Left lung (tissue), 10 donors: ENCODE data around the gene MAST4. TPM values are rescaled to one million over a fixed set of nuclear protein-coding genes. Genes with fewer than 3 reads are reported as not detected.

Experiments
- ATAC-seq: fragments of 200-7000 bp; cut with Tn5 transposase; one replicate; pipeline ENCODE4 v1.9.1; 2020; ENCODE audit warnings: moderate library complexity
- DNase-seq, 4 donors: peaks; one replicate each; pipeline ENCODE4 v3.0.0-alpha.2; 2013 to 2020
- H3K27ac ChIP-seq, 2 donors: fragments of 200-600 bp; sonication (generic) in 1 of 2; one replicate each; pipeline versions ENCODE4 v1.5.0 to v1.8.0; 2020 to 2021
- H3K27me3 ChIP-seq, 2 donors: fragments of 200-600 bp; sonication (generic) in 1 of 2; one replicate each; pipeline versions ENCODE4 v1.5.0 to v1.8.0; 2020 to 2021
- H3K36me3 ChIP-seq, 2 donors: fragments of 200-600 bp; sonication (generic) in 1 of 2; one replicate each; pipeline versions ENCODE4 v1.5.0 to v1.8.0; 2020 to 2021
- H3K4me1 ChIP-seq, 2 donors: fragments of 200-600 bp; one replicate each; pipeline ENCODE4 v1.8.0; 2021
- H3K4me3 ChIP-seq, 2 donors: fragments of 200-600 bp; sonication (generic) in 1 of 2; one replicate each; pipeline versions ENCODE4 v1.5.0 to v1.8.0; 2020 to 2021; ENCODE audit warnings: mild to moderate bottlenecking in 1 of 2
- H3K9me3 ChIP-seq, 2 donors: fragments of 200-600 bp; sonication (generic) in 1 of 2; one replicate each; pipeline versions ENCODE4 v1.5.0 to v1.8.0; 2020 to 2021
- intact Hi-C, 2 donors: fragments of 100-400 bp; cut with DNase I; formaldehyde crosslinking; loops; one replicate each; pipeline versions ENCODE4 v1.11.2 to v1.14.2; 2022
- polyA plus RNA-seq, 6 donors: library from polyadenylated mRNA; unstranded; fragments of 120-200 nt; gene quantifications; one replicate each; pipeline ENCODE4 v1.2.1, GENCODE V29; 2013; ENCODE audit not compliant: insufficient read length in 6 of 6
- total RNA-seq, 2 donors: library from RNA; stranded (reverse); fragmentation: NEBNext Ultra II Directional; extraction: Animal tissue kit (Norgen Biotek cat#: 25700); gene quantifications; one replicate each; pipeline ENCODE4 v1.2.1, GENCODE V29; 2021
- TF ChIP-seq, protein P1 (sequence below), 2 donors: fragments of 200-600 bp; sonication (generic) in 1 of 2; IDR thresholded peaks; one replicate each; pipeline versions ENCODE4 v1.5.0 to v1.8.0; 2021; ENCODE audit warnings: antibody characterized with exemption in 2 of 2
- donor health status: DM: no; HTN: yes; CAD: no.
- donor health status: DM: no; HTN: no; CAD: no.

The MAST4 gene
- total and polyA plus RNA-seq, 8 donors, result 47.7 to 57.6 (median 53.0) TPM

GRCh38 chr5:66813306-66813705, 217.1 kb downstream of the MAST4 start:
- intact Hi-C loops, result loop anchor here in 1 of 2 donors (5.0 kb wide), 1 partner anchor 394 kb away; no protein-coding TSS in a partner anchor
- H3K4me3 ChIP-seq, result no peak overlapping the region
- no peak overlapping the region for H3K27ac ChIP-seq
- no peaks in the 10 kb centered on the region for H3K27me3 ChIP-seq
- no peak for DNase-seq
- ATAC-seq, result no peak
- H3K4me1 ChIP-seq, result no peaks in the 10 kb centered on the region
- no peaks in the 10 kb centered on the region for H3K36me3 ChIP-seq
- no peaks in the 10 kb centered on the region for H3K9me3 ChIP-seq
- TF ChIP-seq, protein P1, sequence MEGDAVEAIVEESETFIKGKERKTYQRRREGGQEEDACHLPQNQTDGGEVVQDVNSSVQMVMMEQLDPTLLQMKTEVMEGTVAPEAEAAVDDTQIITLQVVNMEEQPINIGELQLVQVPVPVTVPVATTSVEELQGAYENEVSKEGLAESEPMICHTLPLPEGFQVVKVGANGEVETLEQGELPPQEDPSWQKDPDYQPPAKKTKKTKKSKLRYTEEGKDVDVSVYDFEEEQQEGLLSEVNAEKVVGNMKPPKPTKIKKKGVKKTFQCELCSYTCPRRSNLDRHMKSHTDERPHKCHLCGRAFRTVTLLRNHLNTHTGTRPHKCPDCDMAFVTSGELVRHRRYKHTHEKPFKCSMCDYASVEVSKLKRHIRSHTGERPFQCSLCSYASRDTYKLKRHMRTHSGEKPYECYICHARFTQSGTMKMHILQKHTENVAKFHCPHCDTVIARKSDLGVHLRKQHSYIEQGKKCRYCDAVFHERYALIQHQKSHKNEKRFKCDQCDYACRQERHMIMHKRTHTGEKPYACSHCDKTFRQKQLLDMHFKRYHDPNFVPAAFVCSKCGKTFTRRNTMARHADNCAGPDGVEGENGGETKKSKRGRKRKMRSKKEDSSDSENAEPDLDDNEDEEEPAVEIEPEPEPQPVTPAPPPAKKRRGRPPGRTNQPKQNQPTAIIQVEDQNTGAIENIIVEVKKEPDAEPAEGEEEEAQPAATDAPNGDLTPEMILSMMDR (IDR thresholded peaks at IDR 0.05), result no peak

GRCh38 chr5:66814146-66814991, 218.2 kb downstream of the MAST4 start:
- Histone ChIP-seq H3K27me3 (no peaks in the 10 kb centered on the region), H3K27ac (no peak overlapping the region), H3K9me3 (no peaks in the 10 kb centered on the region), H3K4me3 (no peak overlapping the region), H3K36me3 (no peaks in the 10 kb centered on the region), H3K4me1 (no peaks in the 10 kb centered on the region)
- intact Hi-C loops, result loop anchor here in 1 of 2 donors (5.0 kb wide), 1 partner anchor 393 kb away; no protein-coding TSS in a partner anchor
- TF ChIP-seq, protein P1 (IDR thresholded peaks at IDR 0.05), result peak; percentile 55 to 77
- no peak for DNase-seq
- ATAC-seq, result peak; percentile 65

DNA sequence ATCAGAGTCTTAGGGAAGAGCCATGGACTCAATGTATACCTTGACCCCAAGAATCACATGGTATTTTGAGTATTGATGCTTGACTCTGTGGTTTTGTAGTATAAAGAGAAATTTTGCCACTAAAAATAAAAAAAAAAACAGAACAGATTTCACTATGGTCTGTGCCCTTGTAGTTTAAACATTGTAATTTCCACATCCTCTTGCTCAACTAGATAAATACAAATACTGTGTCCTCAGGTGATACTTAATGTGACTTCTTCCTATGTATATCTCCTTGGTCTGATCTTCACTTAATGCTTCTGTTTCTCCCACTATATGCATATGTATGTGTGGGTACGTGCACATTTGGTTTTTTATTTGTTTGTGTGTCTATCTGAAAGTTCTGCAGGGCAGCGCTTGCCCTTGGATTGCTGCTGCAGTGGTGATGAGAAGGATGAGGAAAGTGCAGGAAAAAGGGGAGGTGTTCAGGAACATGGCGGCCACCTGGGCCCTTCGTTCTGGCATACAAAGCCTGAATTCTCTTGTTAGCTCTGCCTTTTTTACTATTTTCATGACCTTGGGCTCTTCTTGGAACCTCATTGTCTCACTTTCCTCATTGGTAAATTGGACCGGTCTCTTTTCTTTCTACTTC, 222.2 kb downstream of the MAST4 start:
- peaks cover 0 to 4% of the 10 kb centered on the region in 2 donors for H3K4me1 ChIP-seq
- ATAC-seq (no peak), DNase-seq (no peak)
- H3K27ac ChIP-seq, result no peak overlapping the region
- H3K27me3 ChIP-seq, result no peaks in the 10 kb centered on the region
- H3K36me3 ChIP-seq, result no peaks in the 10 kb centered on the region
- H3K9me3 ChIP-seq, result no peaks in the 10 kb centered on the region
- H3K4me3 ChIP-seq, result no peak overlapping the region
- intact Hi-C loops, result no loop called here
- TF ChIP-seq, protein P1 (IDR thresholded peaks at IDR 0.05), result no peak

DNA sequence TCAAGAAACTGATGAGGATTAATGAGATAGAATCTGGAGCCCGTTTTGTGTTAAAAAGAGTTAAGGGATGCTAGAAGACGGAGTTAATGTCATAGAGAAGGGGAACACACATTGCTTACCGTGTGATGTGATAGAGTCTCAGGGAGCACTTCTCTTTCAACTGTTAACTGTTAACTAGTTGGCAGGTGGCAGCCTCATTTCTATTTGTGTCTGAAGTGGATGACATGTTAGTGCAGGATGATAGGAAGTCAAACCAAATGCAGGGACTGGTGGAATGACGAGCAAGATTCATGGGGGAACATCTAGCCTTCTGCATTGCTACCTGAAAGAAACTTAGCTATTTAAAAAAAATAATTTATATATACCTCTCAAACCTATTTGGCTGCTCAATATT, 222.7 kb downstream of the MAST4 start:
- H3K9me3 ChIP-seq, result no peaks in the 10 kb centered on the region
- ATAC-seq, result peak; percentile 54
- H3K27me3 ChIP-seq, result no peaks in the 10 kb centered on the region
- H3K4me3 ChIP-seq, result no peak overlapping the region
- H3K36me3 ChIP-seq, result no peaks in the 10 kb centered on the region
- TF ChIP-seq, protein P1 (IDR thresholded peaks at IDR 0.05), result no peak
- H3K4me1 ChIP-seq, result peaks cover 0 to 4% of the 10 kb centered on the region in 2 donors
- no peak for DNase-seq
- intact Hi-C loops, result no loop called here
- no peak overlapping the region for H3K27ac ChIP-seq

- Histone ChIP-seq H3K27ac (no peak overlapping the region), H3K9me3 (no peaks in the 10 kb centered on the region), H3K36me3 (no peaks in the 10 kb centered on the region), H3K4me3 (no peak overlapping the region), H3K27me3 (no peaks in the 10 kb centered on the region), H3K4me1 (peaks cover 0 to 4% of the 10 kb centered on the region in 2 donors)
- TF ChIP-seq, protein P1 (IDR thresholded peaks at IDR 0.05), result no peak
- ATAC-seq (no peak), DNase-seq (no peak)
- intact Hi-C loops, result loop anchor here in 1 of 2 donors (10.0 kb wide), 1 partner anchor 324 kb away; no protein-coding TSS in a partner anchor
Measured at GRCh38 chr5:66820630-66821207, 224.5 kb downstream of the MAST4 start.
